ENCODE measurements around the gene PXDN.

- TF ChIP-seq POLR2A (IDR thresholded peaks at IDR 0.05) (no peak), CTCF (IDR thresholded peaks at IDR 0.05) (no peak)
Measured at GRCh38 chr2:1752751-1753150, 8.4 kb upstream of the PXDN start.
